HEK293 (cell line): ENCODE data around the gene NEK8.

Experiments used
- GLIS2 ChIP-seq: fragments of 450-650 bp; formaldehyde crosslinking; IDR thresholded peaks from 2 replicates; pipeline ENCODE4 v1.5.1; 2016; ENCODE audit warnings: missing biosample characterization, missing genetic modification characterization
- HOXA7 ChIP-seq: sonication (generic); formaldehyde crosslinking; IDR thresholded peaks from 2 replicates; pipeline ENCODE4 v1.8.1; 2022; ENCODE audit warnings: missing genetic modification reagents, borderline replicate concordance
- INSM2 ChIP-seq: fragments of 450-650 bp; formaldehyde crosslinking; IDR thresholded peaks from 2 replicates; pipeline ENCODE4 v1.5.1; 2016; ENCODE audit warnings: missing biosample characterization, missing genetic modification characterization
- OSR2 ChIP-seq: fragments of 450-650 bp; formaldehyde crosslinking; IDR thresholded peaks from 2 replicates; pipeline ENCODE4 v1.5.1; 2016; ENCODE audit warnings: missing biosample characterization, missing genetic modification characterization
- PATZ1 ChIP-seq: fragments of 450-650 bp; formaldehyde crosslinking; IDR thresholded peaks from 2 replicates; pipeline ENCODE4 v1.5.1; 2016; ENCODE audit warnings: missing biosample characterization, missing genetic modification characterization
- SCRT2 ChIP-seq: fragments of 450-650 bp; formaldehyde crosslinking; IDR thresholded peaks from 2 replicates; pipeline ENCODE4 v1.5.1; 2016; ENCODE audit warnings: missing biosample characterization, missing genetic modification characterization
- TRIM28 ChIP-seq: IDR thresholded peaks from 2 replicates; pipeline ENCODE4 v1.6.1; 2011; ENCODE audit warnings: low read length, control low read depth, borderline replicate concordance
- YY1 ChIP-seq: fragments of 450-650 bp; formaldehyde crosslinking; IDR thresholded peaks from 2 replicates; pipeline ENCODE4 v1.5.1; 2018; ENCODE audit warnings: missing biosample characterization, missing genetic modification characterization
- ZBTB1 ChIP-seq: fragments of 450-650 bp; formaldehyde crosslinking; IDR thresholded peaks from 2 replicates; pipeline ENCODE4 v1.5.1; 2016; ENCODE audit warnings: missing biosample characterization, missing genetic modification characterization
- ZNF112 ChIP-seq: fragments of 450-650 bp; formaldehyde crosslinking; IDR thresholded peaks from 2 replicates; pipeline ENCODE4 v1.5.0; 2017; ENCODE audit warnings: missing biosample characterization, missing genetic modification characterization
- ZNF132 ChIP-seq: fragments of 450-650 bp; formaldehyde crosslinking; IDR thresholded peaks from 2 replicates; pipeline ENCODE4 v1.5.1; 2017; ENCODE audit warnings: missing biosample characterization, missing genetic modification characterization, borderline replicate concordance
- ZNF169 ChIP-seq: fragments of 450-650 bp; formaldehyde crosslinking; IDR thresholded peaks from 2 replicates; pipeline ENCODE4 v1.5.1; 2016; ENCODE audit warnings: missing biosample characterization, missing genetic modification characterization
- ZNF184 ChIP-seq: fragments of 450-650 bp; IDR thresholded peaks from 2 replicates; pipeline ENCODE4 v1.5.1; 2018; ENCODE audit warnings: missing biosample characterization, mild to moderate bottlenecking, missing genetic modification characterization
- ZNF2 ChIP-seq: fragments of 450-650 bp; formaldehyde crosslinking; IDR thresholded peaks from 2 replicates; pipeline ENCODE4 v1.5.1; 2016; ENCODE audit warnings: missing biosample characterization, missing genetic modification characterization
- ZNF239 ChIP-seq: fragments of 450-650 bp; formaldehyde crosslinking; IDR thresholded peaks from 2 replicates; pipeline ENCODE4 v1.5.1; 2016; ENCODE audit warnings: missing biosample characterization, missing genetic modification characterization
- ZNF266 ChIP-seq: fragments of 450-650 bp; formaldehyde crosslinking; IDR thresholded peaks from 2 replicates; pipeline ENCODE4 v1.5.1; 2016; ENCODE audit warnings: missing biosample characterization, missing genetic modification characterization, low read depth
- ZNF394 ChIP-seq: fragments of 450-650 bp; formaldehyde crosslinking; IDR thresholded peaks from 2 replicates; pipeline ENCODE4 v1.5.1; 2016; ENCODE audit warnings: missing biosample characterization, missing genetic modification characterization, mild to moderate bottlenecking, moderate library complexity, borderline replicate concordance
- ZNF501 ChIP-seq: fragments of 450-650 bp; formaldehyde crosslinking; IDR thresholded peaks from 2 replicates; pipeline ENCODE4 v1.5.1; 2016; ENCODE audit warnings: missing biosample characterization, missing genetic modification characterization
- ZNF521 ChIP-seq: fragments of 450-650 bp; formaldehyde crosslinking; IDR thresholded peaks from 2 replicates; pipeline ENCODE4 v1.5.1; 2017; ENCODE audit warnings: missing biosample characterization, mild to moderate bottlenecking, missing genetic modification characterization
- ZNF549 ChIP-seq: fragments of 450-650 bp; IDR thresholded peaks from 2 replicates; pipeline ENCODE4 v1.5.1; 2018; ENCODE audit warnings: missing biosample characterization, missing genetic modification characterization, mild to moderate bottlenecking, inconsistent platforms, moderate library complexity
- ZNF621 ChIP-seq: fragments of 450-650 bp; formaldehyde crosslinking; IDR thresholded peaks from 2 replicates; pipeline ENCODE4 v1.5.1; 2017; ENCODE audit warnings: missing biosample characterization, missing genetic modification characterization
- ZNF626 ChIP-seq: fragments of 450-650 bp; sonication (Bioruptor Pico); formaldehyde crosslinking; IDR thresholded peaks from 2 replicates; pipeline ENCODE4 v1.5.1; 2018; ENCODE audit warnings: missing biosample characterization, missing genetic modification characterization, inconsistent platforms
- ZNF629 ChIP-seq: fragments of 450-650 bp; formaldehyde crosslinking; IDR thresholded peaks from 2 replicates; pipeline ENCODE4 v1.5.1; 2017; ENCODE audit warnings: missing biosample characterization, missing genetic modification characterization
- ZNF654 ChIP-seq: fragments of 450-650 bp; formaldehyde crosslinking; IDR thresholded peaks from 2 replicates; pipeline ENCODE4 v1.5.1; 2016; ENCODE audit warnings: low read depth, missing biosample characterization, missing genetic modification characterization
- ZNF658 ChIP-seq: fragments of 450-650 bp; formaldehyde crosslinking; IDR thresholded peaks from 2 replicates; pipeline ENCODE4; 2016; ENCODE audit warnings: missing biosample characterization, missing genetic modification characterization
- ZNF692 ChIP-seq: fragments of 450-650 bp; formaldehyde crosslinking; IDR thresholded peaks from 2 replicates; pipeline ENCODE4 v1.5.1; 2016; ENCODE audit warnings: missing biosample characterization, missing genetic modification characterization
- ZNF704 ChIP-seq: fragments of 450-650 bp; formaldehyde crosslinking; IDR thresholded peaks from 2 replicates; pipeline ENCODE4 v1.5.1; 2016; ENCODE audit warnings: missing biosample characterization, missing genetic modification characterization
- ZNF777 ChIP-seq: fragments of 450-650 bp; formaldehyde crosslinking; IDR thresholded peaks from 2 replicates; pipeline ENCODE4 v1.5.1; 2017; ENCODE audit warnings: missing biosample characterization, missing genetic modification characterization, borderline replicate concordance
- ZNF837 ChIP-seq: fragments of 450-650 bp; formaldehyde crosslinking; IDR thresholded peaks from 2 replicates; pipeline ENCODE4 v1.5.1; 2016; ENCODE audit warnings: missing biosample characterization, missing genetic modification characterization
- TF ChIP-seq, protein P1 (sequence below): fragments of 450-650 bp; formaldehyde crosslinking; IDR thresholded peaks from 2 replicates; pipeline ENCODE4 v1.5.1; 2016; ENCODE audit warnings: missing biosample characterization, missing genetic modification characterization
- TF ChIP-seq, protein P2 (sequence below): fragments of 450-650 bp; formaldehyde crosslinking; IDR thresholded peaks from 2 replicates; pipeline ENCODE4 v1.5.1; 2016; ENCODE audit warnings: missing biosample characterization, missing genetic modification characterization, low read depth

NEK8 gene

GRCh38 chr17:28725660-28726225 is 2.8 kb upstream of the NEK8 start (continued):
- TF ChIP-seq GLIS2 (tag by site-specific recombination) (peak; percentile 97), HOXA7 (CRISPR knock-in tag) (no peak), ZNF621 (tag by site-specific recombination) (no peak), ZNF394 (tag by site-specific recombination) (no peak), ZNF2 (tag by site-specific recombination) (no peak; the same call in 1 of the 2 replicates), INSM2 (no peak; the same call in 1 of the 2 replicates), ZNF112 (no peak), ZNF266 (no peak), TRIM28 (no peak), ZNF184 (tag by site-specific recombination) (no peak), ZNF501 (tag by site-specific recombination) (0 out of 2 replicates have a peak, but pooled peaks have one; percentile 18), ZNF692 (tag by site-specific recombination) (peak; percentile 66), ZNF239 (tag by site-specific recombination) (no peak), ZNF626 (tag by site-specific recombination) (no peak), ZNF169 (tag by site-specific recombination) (no peak), ZNF704 (tag by site-specific recombination) (no peak), SCRT2 (tag by site-specific recombination) (no peak), ZNF549 (tag by site-specific recombination) (no peak), ZNF777 (tag by site-specific recombination) (no peak), ZNF521 (tag by site-specific recombination) (no peak), ZNF837 (tag by site-specific recombination) (peak; percentile 68; the same call in 1 of the 2 replicates), ZNF658 (tag by site-specific recombination) (no peak), YY1 (tag by site-specific recombination) (peak; percentile 45; the same call in 1 of the 2 replicates), ZNF654 (tag by site-specific recombination) (no peak), PATZ1 (tag by site-specific recombination) (peak; percentile 95), ZNF132 (tag by site-specific recombination) (no peak), ZNF629 (tag by site-specific recombination) (no peak), OSR2 (peak; percentile 51), ZBTB1 (tag by site-specific recombination) (0 out of 2 replicates have a peak, but pooled peaks have one; percentile 73)
- TF ChIP-seq, protein P1, sequence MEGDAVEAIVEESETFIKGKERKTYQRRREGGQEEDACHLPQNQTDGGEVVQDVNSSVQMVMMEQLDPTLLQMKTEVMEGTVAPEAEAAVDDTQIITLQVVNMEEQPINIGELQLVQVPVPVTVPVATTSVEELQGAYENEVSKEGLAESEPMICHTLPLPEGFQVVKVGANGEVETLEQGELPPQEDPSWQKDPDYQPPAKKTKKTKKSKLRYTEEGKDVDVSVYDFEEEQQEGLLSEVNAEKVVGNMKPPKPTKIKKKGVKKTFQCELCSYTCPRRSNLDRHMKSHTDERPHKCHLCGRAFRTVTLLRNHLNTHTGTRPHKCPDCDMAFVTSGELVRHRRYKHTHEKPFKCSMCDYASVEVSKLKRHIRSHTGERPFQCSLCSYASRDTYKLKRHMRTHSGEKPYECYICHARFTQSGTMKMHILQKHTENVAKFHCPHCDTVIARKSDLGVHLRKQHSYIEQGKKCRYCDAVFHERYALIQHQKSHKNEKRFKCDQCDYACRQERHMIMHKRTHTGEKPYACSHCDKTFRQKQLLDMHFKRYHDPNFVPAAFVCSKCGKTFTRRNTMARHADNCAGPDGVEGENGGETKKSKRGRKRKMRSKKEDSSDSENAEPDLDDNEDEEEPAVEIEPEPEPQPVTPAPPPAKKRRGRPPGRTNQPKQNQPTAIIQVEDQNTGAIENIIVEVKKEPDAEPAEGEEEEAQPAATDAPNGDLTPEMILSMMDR (tag by site-specific recombination) = peak; percentile 50
- TF ChIP-seq, protein P2, sequence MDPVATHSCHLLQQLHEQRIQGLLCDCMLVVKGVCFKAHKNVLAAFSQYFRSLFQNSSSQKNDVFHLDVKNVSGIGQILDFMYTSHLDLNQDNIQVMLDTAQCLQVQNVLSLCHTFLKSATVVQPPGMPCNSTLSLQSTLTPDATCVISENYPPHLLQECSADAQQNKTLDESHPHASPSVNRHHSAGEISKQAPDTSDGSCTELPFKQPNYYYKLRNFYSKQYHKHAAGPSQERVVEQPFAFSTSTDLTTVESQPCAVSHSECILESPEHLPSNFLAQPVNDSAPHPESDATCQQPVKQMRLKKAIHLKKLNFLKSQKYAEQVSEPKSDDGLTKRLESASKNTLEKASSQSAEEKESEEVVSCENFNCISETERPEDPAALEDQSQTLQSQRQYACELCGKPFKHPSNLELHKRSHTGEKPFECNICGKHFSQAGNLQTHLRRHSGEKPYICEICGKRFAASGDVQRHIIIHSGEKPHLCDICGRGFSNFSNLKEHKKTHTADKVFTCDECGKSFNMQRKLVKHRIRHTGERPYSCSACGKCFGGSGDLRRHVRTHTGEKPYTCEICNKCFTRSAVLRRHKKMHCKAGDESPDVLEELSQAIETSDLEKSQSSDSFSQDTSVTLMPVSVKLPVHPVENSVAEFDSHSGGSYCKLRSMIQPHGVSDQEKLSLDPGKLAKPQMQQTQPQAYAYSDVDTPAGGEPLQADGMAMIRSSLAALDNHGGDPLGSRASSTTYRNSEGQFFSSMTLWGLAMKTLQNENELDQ = no peak
